HepG2 (cell line): ENCODE data around the gene MYLK. TPM values are rescaled to one million over a fixed set of nuclear protein-coding genes. Genes with fewer than 3 reads are reported as not detected.

Source experiments
- CBX1 ChIP-seq: IDR thresholded peaks from one replicate; pipeline ENCODE4 v1.6.1; 2016; ENCODE audit warnings: antibody characterized with exemption, low read depth
- FOXC1 ChIP-seq: sonication (generic); formaldehyde crosslinking; IDR thresholded peaks from 2 replicates; pipeline ENCODE4 v1.8.0; 2022; ENCODE audit warnings: mild to moderate bottlenecking, missing genetic modification reagents, borderline replicate concordance
- HNF4G ChIP-seq, 2 experiments: sonication (generic) in 1 of 2; formaldehyde crosslinking in 1 of 2; IDR thresholded peaks; 2 replicates each; pipeline versions ENCODE4 v1.4.0 to v1.6.1; 2011 to 2020; ENCODE audit warnings: borderline replicate concordance in 2 of 2, low read depth in 2 of 2, mild to moderate bottlenecking in 2 of 2, low read length in 1 of 2, missing genetic modification reagents in 1 of 2, moderate library complexity in 1 of 2
- HNRNPLL ChIP-seq: fragments of 200-400 bp; formaldehyde crosslinking; IDR thresholded peaks from 2 replicates; pipeline ENCODE4 v1.6.1; 2017; ENCODE audit warnings: mild to moderate bottlenecking, low read depth, low read length; ENCODE audit not compliant: poor library complexity, severe bottlenecking
- MEF2D ChIP-seq: sonication (generic); formaldehyde crosslinking; IDR thresholded peaks from 2 replicates; pipeline ENCODE4 v1.5.1; 2020; ENCODE audit warnings: mild to moderate bottlenecking, missing genetic modification reagents
- RXRB ChIP-seq: IDR thresholded peaks from 2 replicates; pipeline ENCODE4 v1.6.1; 2016; ENCODE audit warnings: borderline replicate concordance, missing genetic modification reagents, missing compliant biosample characterization
- STAT5B ChIP-seq: sonication (generic); formaldehyde crosslinking; IDR thresholded peaks from 2 replicates; pipeline ENCODE4 v1.4.0; 2020; ENCODE audit warnings: missing genetic modification reagents
- TEAD2 ChIP-seq: sonication (generic); formaldehyde crosslinking; IDR thresholded peaks from 2 replicates; pipeline ENCODE4 v1.9.0; 2021; ENCODE audit warnings: missing genetic modification reagents
- ZNF138 ChIP-seq: sonication (generic); formaldehyde crosslinking; IDR thresholded peaks from 2 replicates; pipeline ENCODE4 v1.5.0; 2020; ENCODE audit warnings: mild to moderate bottlenecking, low read depth, missing genetic modification reagents
- ZNF232 ChIP-seq: sonication (generic); formaldehyde crosslinking; IDR thresholded peaks from 2 replicates; pipeline ENCODE4 v1.4.0; 2020; ENCODE audit warnings: missing genetic modification reagents, borderline replicate concordance
- ZNF343 ChIP-seq: sonication (generic); formaldehyde crosslinking; IDR thresholded peaks from 2 replicates; pipeline ENCODE4 v1.4.0; 2020; ENCODE audit warnings: mild to moderate bottlenecking, missing genetic modification reagents
- ZNF672 ChIP-seq: sonication (generic); formaldehyde crosslinking; IDR thresholded peaks from 2 replicates; pipeline ENCODE4 v1.8.1; 2022; ENCODE audit warnings: missing genetic modification reagents
- ZNF891 ChIP-seq: sonication (generic); formaldehyde crosslinking; IDR thresholded peaks from 2 replicates; pipeline ENCODE4 v1.5.0; 2020; ENCODE audit warnings: mild to moderate bottlenecking, missing genetic modification reagents
- ZSCAN25 ChIP-seq: sonication (generic); formaldehyde crosslinking; IDR thresholded peaks from 2 replicates; pipeline ENCODE4 v1.8.0; 2022; ENCODE audit warnings: mild to moderate bottlenecking, missing genetic modification reagents
- polyA plus RNA-seq, 8 experiments: library from polyadenylated mRNA; depleted of rRNA in 3 of 8; stranded (reverse) in 7 of 8; unstranded in 1 of 8; fragments of >200 nt; fragmentation: Illumina TruSeq in 4 of 8; extraction: Trizol in 4 of 8; gene quantifications; 2 replicates each; pipeline versions ENCODE4 v1.2.1 to v1.2.3, GENCODE V29; 2011 to 2016; ENCODE audit warnings: low read depth in 4 of 8, missing spikeins in 1 of 8, mixed read lengths in 1 of 8; ENCODE audit not compliant: insufficient read depth in 1 of 8
- total RNA-seq, 5 experiments: library from RNA; depleted of rRNA; stranded (reverse); fragments of >200 nt; fragmentation: Illumina TruSeq; extraction: Trizol; gene quantifications; 2 replicates each; pipeline ENCODE4 v1.2.3, GENCODE V29; 2016; ENCODE audit warnings: low read depth in 1 of 5
- TF ChIP-seq, protein P1 (sequence below): sonication (generic); formaldehyde crosslinking; IDR thresholded peaks from one replicate; pipeline ENCODE4 v1.5.1; 2020; ENCODE audit warnings: mild to moderate bottlenecking, missing genetic modification reagents; ENCODE audit errors: not compliant biosample characterization
- TF ChIP-seq, protein P2 (sequence below): sonication (generic); formaldehyde crosslinking; IDR thresholded peaks from 2 replicates; pipeline ENCODE4 v1.4.0; 2020; ENCODE audit warnings: mild to moderate bottlenecking, missing genetic modification reagents
- TF ChIP-seq, protein P3 (sequence below): IDR thresholded peaks from 2 replicates; pipeline ENCODE4 v1.6.1; 2018; ENCODE audit warnings: missing genetic modification reagents, mild to moderate bottlenecking, missing compliant biosample characterization

The MYLK gene
- total and polyA plus RNA-seq, 2 of the 13 experiments (the other 11 are each of a cell fraction or from before 2014, with no cell fraction given), result 10.6 to 34.9 TPM

DNA sequence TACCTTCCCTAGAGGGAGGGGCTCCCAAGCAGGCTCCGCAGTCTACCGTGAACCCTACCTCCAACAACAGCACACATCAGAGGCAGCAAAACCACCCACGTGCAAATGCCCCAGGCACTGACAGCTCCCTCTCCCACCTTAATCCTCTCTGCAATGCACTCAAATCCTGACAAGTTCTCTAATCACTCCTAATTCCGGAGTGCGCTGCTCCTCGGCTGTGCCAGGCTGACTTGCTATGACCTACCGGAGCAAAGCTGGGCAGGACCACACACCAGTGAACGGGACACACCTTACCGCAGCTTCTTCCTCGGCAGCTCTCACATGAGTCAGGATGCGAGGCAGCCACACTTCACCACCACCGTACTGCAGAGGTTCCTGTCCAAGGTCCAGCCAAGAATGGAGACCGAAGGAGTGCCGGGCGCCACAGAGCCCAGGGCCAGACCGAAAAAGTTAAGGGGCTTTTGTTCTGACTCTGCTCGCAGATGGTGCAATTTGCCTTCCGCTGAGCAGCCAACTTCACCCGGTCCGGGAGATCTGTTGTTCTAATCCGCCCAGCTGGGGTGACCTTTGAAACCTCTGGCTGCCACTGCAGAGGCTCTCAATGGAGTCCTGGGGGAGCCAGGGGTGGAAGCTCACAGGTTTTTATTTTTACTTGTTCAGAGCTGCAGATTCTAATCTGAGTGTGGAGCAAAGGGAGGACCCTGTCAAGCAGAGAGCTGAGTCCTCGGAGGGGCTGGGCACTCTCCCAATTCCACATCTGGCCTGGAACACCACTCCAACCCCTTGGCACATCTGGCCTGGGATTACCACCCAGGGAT lies 84.4 kb downstream of the MYLK start (continued):
- TF ChIP-seq, protein P1, sequence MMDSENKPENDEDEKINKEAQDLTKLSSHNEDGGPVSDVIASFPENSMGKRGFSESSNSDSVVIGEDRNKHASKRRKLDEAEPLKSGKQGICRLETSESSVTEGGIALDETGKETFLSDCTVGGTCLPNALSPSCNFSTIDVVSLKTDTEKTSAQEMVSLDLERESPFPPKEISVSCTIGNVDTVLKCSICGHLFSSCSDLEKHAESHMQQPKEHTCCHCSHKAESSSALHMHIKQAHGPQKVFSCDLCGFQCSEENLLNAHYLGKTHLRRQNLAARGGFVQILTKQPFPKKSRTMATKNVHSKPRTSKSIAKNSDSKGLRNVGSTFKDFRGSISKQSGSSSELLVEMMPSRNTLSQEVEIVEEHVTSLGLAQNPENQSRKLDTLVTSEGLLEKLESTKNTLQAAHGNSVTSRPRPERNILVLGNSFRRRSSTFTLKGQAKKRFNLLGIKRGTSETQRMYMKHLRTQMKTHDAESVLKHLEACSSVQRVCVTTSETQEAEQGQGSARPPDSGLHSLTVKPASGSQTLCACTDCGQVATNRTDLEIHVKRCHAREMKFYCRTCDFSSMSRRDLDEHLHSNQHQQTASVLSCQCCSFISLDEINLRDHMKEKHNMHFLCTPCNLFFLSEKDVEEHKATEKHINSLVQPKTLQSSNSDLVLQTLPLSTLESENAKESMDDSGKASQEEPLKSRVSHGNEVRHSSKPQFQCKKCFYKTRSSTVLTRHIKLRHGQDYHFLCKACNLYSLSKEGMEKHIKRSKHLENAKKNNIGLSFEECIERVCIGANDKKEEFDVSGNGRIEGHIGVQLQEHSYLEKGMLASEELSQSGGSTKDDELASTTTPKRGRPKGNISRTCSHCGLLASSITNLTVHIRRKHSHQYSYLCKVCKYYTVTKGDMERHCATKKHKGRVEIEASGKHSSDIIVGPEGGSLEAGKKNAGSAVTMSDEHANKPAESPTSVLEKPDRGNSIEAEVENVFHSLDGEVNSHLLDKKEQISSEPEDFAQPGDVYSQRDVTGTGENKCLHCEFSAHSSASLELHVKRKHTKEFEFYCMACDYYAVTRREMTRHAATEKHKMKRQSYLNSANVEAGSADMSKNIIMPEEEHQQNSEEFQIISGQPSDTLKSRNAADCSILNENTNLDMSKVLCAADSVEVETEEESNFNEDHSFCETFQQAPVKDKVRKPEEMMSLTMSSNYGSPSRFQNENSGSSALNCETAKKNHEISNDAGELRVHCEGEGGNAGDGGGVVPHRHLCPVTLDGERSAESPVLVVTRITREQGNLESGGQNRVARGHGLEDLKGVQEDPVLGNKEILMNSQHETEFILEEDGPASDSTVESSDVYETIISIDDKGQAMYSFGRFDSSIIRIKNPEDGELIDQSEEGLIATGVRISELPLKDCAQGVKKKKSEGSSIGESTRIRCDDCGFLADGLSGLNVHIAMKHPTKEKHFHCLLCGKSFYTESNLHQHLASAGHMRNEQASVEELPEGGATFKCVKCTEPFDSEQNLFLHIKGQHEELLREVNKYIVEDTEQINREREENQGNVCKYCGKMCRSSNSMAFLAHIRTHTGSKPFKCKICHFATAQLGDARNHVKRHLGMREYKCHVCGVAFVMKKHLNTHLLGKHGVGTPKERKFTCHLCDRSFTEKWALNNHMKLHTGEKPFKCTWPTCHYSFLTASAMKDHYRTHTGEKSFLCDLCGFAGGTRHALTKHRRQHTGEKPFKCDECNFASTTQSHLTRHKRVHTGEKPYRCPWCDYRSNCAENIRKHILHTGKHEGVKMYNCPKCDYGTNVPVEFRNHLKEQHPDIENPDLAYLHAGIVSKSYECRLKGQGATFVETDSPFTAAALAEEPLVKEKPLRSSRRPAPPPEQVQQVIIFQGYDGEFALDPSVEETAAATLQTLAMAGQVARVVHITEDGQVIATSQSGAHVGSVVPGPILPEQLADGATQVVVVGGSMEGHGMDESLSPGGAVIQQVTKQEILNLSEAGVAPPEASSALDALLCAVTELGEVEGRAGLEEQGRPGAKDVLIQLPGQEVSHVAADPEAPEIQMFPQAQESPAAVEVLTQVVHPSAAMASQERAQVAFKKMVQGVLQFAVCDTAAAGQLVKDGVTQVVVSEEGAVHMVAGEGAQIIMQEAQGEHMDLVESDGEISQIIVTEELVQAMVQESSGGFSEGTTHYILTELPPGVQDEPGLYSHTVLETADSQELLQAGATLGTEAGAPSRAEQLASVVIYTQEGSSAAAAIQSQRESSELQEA, result peak; percentile 14
- TF ChIP-seq FOXC1 (CRISPR knock-in tag), result peak; percentile 48; the same call in 1 of the 2 replicates
- TF ChIP-seq ZNF891 (CRISPR knock-in tag), result peak; percentile 38; the same call in 1 of the 2 replicates
- TF ChIP-seq TEAD2 (CRISPR knock-in tag), result no peak
- TF ChIP-seq ZSCAN25 (CRISPR knock-in tag), result no peak
- TF ChIP-seq, protein P2, sequence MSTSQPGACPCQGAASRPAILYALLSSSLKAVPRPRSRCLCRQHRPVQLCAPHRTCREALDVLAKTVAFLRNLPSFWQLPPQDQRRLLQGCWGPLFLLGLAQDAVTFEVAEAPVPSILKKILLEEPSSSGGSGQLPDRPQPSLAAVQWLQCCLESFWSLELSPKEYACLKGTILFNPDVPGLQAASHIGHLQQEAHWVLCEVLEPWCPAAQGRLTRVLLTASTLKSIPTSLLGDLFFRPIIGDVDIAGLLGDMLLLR (CRISPR knock-in tag), result no peak; the same call in 1 of the 2 replicates
- no peak for TF ChIP-seq HNRNPLL
- no peak; the same call in 1 of the 2 replicates for TF ChIP-seq ZNF232 (CRISPR knock-in tag)
- no peak for TF ChIP-seq STAT5B (CRISPR knock-in tag)
- peak; percentile 96 for TF ChIP-seq HNF4G (IDR thresholded peaks at IDR 0.05; ENCODE audit: borderline replicate concordance, low read depth, low read length)
- TF ChIP-seq HNF4G (CRISPR knock-in tag; IDR thresholded peaks at IDR 0.05; ENCODE audit: borderline replicate concordance, low read depth), result no peak; the same call in none of the 2 replicates
- 0 out of 2 replicates have a peak, but pooled peaks have one; percentile 84 for TF ChIP-seq ZNF138 (CRISPR knock-in tag)
- TF ChIP-seq MEF2D (CRISPR knock-in tag), result 0 out of 2 replicates have a peak, but pooled peaks have one; percentile 47
- TF ChIP-seq CBX1, result peak; percentile 38
- TF ChIP-seq, protein P3, sequence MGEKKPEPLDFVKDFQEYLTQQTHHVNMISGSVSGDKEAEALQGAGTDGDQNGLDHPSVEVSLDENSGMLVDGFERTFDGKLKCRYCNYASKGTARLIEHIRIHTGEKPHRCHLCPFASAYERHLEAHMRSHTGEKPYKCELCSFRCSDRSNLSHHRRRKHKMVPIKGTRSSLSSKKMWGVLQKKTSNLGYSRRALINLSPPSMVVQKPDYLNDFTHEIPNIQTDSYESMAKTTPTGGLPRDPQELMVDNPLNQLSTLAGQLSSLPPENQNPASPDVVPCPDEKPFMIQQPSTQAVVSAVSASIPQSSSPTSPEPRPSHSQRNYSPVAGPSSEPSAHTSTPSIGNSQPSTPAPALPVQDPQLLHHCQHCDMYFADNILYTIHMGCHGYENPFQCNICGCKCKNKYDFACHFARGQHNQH (CRISPR knock-in tag), result peak; percentile 25; the same call in 1 of the 2 replicates
- 0 out of 2 replicates have a peak, but pooled peaks have one; percentile 68 for TF ChIP-seq ZNF343 (CRISPR knock-in tag)
- no peak for TF ChIP-seq ZNF672 (CRISPR knock-in tag)
- TF ChIP-seq RXRB (CRISPR knock-in tag), result no peak
